SK-N-MC (cell line): Measurements from ENCODE around the gene LAPTM5.
"Not testable (repeated sequence)": the region's sequence is repeated elsewhere in the genome, so short reads cannot be mapped to it uniquely, and the experiment has no call there.

Source experiments
- DNase-seq: peaks from one replicate; pipeline ENCODE4 v3.0.0-alpha.2; 2011; ENCODE audit warnings: low read depth, low spot score
- H3K27ac ChIP-seq: fragments of 200-600 bp; sonication (generic); 2 replicates; pipeline ENCODE4 v1.5.1; 2016; ENCODE audit warnings: mixed run types
- H3K36me3 ChIP-seq: fragments of 200-600 bp; sonication (generic); 2 replicates; pipeline ENCODE4 v1.6.1; 2017; ENCODE audit warnings: antibody characterized with exemption, low read length, mixed read lengths; ENCODE audit not compliant: insufficient read depth
- H3K4me3 ChIP-seq: fragments of 200-600 bp; sonication (generic); 2 replicates; pipeline ENCODE4 v1.5.1; 2016
- H3K9ac ChIP-seq: fragments of 200-600 bp; sonication (generic); 2 replicates; pipeline ENCODE4 v1.8.0; 2017; ENCODE audit warnings: mixed run types, mixed read lengths; ENCODE audit not compliant: insufficient read length
- H3K9me3 ChIP-seq: fragments of 200-600 bp; sonication (generic); 2 replicates; pipeline ENCODE4 v1.6.1; 2017; ENCODE audit warnings: low read depth, mild to moderate bottlenecking, antibody characterized with exemption, low read length, moderate library complexity, mixed read lengths
- EZH2 ChIP-seq: fragments of 200-600 bp; sonication (generic); IDR thresholded peaks from one replicate; pipeline ENCODE4 v1.6.1; 2017; ENCODE audit warnings: antibody characterized with exemption
- FOXP2 ChIP-seq: optimal IDR thresholded peaks from 2 replicates; pipeline ENCODE3; 2011; ENCODE audit warnings: mild to moderate bottlenecking, moderate library complexity; ENCODE audit not compliant: insufficient read depth; ENCODE audit errors: extremely low read length, control extremely low read depth
- POLR2AphosphoS5 ChIP-seq: IDR thresholded peaks from 2 replicates; pipeline ENCODE4 v1.6.1; 2012; ENCODE audit warnings: mild to moderate bottlenecking, low read depth, low read length, borderline replicate concordance

The LAPTM5 gene

DNA sequence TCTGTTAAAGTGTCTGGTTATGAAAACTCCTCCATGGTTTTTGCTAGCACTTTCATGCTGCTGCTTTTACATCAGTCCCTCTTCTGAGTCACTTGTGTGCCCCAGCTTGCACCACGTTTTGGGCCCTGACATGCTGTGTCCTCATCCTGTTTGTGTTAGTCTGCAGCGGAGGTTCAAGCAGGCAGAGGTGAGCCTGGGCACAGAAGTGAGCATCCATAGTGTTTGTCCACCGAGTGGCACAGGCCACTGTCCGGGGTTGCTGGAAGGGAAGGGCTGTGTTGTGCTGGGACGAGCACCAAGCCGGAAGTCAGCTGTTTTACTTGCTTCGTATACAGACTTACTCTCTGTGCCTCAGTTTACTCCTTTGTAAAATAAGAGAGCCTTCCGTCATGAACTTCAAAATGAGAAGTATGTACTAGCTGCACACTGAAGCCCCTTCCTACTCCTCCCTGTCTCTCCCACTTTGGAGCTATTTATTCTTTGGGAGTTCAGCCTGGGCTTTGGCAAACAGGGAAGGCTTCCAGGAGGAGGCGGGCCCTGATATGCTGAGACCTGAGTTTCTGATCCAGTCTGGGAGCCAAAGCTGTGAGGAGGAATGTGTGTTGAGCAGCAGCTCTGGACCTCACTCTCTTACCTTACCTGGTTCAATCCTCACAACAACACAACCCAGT lies 10.7 kb upstream of the LAPTM5 start:
- H3K36me3 ChIP-seq, result no peaks in the 10 kb centered on the region
- no peak overlapping the region for H3K9ac ChIP-seq
- H3K4me3 ChIP-seq, result no peak overlapping the region
- no peak for DNase-seq
- no peaks in the 10 kb centered on the region for H3K9me3 ChIP-seq
- H3K27ac ChIP-seq, result no peak overlapping the region
- no peak for TF ChIP-seq POLR2AphosphoS5
- no peak for TF ChIP-seq FOXP2
- TF ChIP-seq EZH2, result no peak

DNA sequence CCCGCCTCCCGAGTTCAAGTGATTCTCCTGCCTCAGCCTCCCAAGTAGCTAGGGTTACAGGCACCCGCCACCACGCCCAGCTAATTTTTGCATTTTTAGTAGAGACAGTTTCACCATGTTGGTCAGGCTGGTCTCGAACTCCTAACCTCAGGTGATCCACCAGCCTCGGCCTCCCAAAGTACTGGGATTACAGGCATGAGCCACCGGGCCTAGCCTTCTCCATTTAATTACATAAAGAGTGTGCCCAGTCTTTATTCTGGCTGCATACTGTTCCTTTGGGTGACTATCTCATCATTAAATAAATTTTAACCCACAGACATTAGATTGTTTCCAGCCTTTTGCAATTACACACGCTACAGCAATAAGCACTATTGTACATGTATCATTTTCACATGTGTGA lies 9.4 kb upstream of the LAPTM5 start:
- not testable (repeated sequence) for H3K9ac ChIP-seq, DNase-seq, H3K9me3 ChIP-seq, H3K27ac ChIP-seq, H3K36me3 ChIP-seq, H3K4me3 ChIP-seq

DNA sequence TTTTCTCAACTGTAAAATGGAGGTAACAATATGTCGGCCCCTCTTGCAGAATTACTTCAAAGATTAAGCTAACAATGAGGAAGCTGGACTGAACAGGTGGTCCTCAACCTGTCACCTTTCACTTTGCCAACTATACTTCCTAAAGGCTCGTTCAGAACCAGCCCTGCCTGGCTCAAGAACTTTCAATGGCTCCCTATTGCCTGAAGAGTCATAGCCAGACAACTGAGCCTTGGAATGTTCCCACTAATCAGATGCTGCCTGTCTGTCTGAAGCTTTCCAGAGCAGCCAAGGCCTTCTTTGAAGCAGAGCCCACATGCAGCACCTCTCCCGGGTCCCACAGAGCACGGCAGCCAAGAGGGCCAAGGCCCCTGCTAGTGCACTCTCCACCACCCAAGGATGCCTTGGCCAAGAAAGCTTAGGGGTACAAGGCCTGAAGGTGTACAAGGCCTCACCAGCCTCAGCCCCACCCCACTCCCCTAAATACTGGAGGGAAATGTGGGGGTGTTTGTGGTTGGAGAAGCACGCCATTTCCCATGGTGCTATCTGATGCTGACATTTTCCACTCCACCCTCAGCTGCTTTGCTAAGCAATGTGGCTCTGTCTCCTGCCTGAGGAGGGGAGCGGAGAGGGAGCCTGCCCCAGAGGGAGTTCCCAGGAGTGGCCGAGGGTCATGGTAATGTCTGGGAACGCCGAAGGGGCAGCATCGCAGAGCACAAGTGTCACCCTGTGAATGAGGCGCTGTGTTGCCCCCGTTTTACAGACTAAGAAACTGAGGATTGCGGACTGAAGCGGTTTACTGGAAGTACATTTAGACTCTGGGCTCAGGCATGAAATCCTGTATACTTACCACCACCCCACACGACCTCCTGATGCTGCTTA lies 8.2 kb upstream of the LAPTM5 start:
- Histone ChIP-seq H3K36me3 (no peaks in the 10 kb centered on the region), H3K27ac (no peak overlapping the region), H3K9me3 (no peaks in the 10 kb centered on the region), H3K9ac (no peak overlapping the region), H3K4me3 (no peak overlapping the region)
- no peak for DNase-seq
- TF ChIP-seq EZH2 (no peak), FOXP2 (no peak), POLR2AphosphoS5 (no peak)

DNA sequence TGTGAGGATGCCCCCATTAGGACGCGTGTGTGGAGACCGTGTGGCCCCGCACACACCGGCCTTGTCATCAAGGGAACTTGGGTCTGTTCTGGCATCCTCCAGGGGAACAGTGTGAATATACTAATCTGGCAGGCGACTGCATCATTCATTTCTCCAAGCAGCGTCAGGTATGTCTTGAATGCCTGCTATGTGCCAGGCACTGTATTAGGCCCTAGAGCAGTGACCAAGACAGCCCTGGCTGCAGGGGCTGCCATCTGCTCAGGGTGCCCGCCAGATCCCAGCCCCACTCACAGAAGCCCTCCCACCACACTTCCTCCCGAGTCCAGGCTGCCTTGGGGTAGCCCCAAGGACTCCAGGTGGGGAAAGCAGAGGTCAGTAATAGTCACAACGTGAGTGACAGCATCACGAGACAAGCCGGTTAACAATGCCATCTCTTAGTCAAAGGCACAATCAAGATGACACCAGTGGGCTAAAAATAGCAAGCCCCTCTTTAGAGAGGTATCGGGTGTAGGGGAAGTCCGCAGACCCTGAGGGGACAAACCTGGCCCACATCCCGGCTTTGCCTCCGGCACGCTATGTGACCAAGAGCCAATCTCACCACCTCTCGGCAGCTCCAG lies 7.5 kb upstream of the LAPTM5 start:
- no peak for TF ChIP-seq FOXP2
- TF ChIP-seq EZH2, result no peak
- TF ChIP-seq POLR2AphosphoS5, result no peak
- DNase-seq, result no peak
- H3K27ac ChIP-seq, result no peak overlapping the region

DNA sequence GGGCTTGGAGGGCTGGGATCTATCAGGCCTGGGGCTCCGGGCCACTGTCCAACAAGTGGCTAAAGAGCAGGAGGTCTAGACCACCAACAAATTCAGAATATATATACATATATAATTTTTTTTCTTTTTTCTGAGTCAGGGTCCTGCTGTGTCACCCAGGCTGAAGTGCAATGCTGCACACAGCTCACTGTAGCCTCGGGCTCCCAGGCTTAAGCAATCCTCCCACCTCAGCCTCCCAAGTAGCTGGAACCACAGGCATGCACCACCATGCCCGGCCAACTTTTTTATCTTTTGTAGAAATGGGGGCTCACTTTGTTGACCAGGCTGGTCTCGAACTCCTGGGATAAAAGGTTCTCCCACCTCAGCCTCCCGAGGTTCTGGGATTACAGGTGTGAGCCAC lies 6.8 kb upstream of the LAPTM5 start:
- Histone ChIP-seq H3K27ac (no peak overlapping the region), H3K4me3 (no peak overlapping the region), H3K9ac (no peak overlapping the region), H3K36me3 (no peaks in the 10 kb centered on the region), H3K9me3 (no peaks in the 10 kb centered on the region)
- TF ChIP-seq FOXP2 (no peak), EZH2 (no peak), POLR2AphosphoS5 (no peak)
- no peak for DNase-seq

More for the DNA sequence above, 7.5 kb upstream of the LAPTM5 start:
- H3K36me3 ChIP-seq, result no peaks in the 10 kb centered on the region
- H3K9me3 ChIP-seq, result no peaks in the 10 kb centered on the region
- H3K4me3 ChIP-seq, result no peak overlapping the region
- no peak overlapping the region for H3K9ac ChIP-seq

DNA sequence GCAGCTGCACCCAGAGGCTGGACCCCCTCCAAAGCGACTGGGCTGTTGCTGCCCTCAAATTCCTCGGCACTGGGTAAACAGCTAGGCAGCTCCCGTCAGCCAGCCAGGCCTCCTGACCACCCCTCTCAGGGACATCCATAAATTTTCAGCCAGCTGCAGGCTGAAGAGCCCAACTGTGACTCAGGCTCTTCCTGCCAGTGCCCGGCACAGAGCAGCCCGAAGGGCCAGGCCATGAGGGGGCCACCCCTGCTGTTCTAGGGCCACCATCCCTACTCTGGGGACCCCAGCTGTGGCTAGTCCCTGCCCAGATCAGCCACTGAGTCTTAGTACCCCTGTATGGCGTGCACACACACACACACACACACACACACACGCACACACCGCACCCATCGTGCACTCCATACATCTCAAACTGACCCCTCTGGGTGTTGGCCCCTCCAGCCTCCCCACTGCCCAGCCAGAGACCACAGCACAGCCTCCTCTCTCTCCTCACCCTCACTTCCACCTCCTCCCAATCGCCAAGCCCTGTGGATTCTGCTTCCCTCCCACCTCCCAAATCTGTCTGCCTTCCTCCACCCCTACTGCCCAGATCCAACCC lies 6.2 kb upstream of the LAPTM5 start:
- no peak overlapping the region for H3K27ac ChIP-seq
- no peak overlapping the region for H3K4me3 ChIP-seq
- no peak for TF ChIP-seq POLR2AphosphoS5
- TF ChIP-seq FOXP2, result no peak
- H3K36me3 ChIP-seq, result no peaks in the 10 kb centered on the region
- no peak for DNase-seq
- H3K9me3 ChIP-seq, result no peaks in the 10 kb centered on the region
- no peak overlapping the region for H3K9ac ChIP-seq

DNA sequence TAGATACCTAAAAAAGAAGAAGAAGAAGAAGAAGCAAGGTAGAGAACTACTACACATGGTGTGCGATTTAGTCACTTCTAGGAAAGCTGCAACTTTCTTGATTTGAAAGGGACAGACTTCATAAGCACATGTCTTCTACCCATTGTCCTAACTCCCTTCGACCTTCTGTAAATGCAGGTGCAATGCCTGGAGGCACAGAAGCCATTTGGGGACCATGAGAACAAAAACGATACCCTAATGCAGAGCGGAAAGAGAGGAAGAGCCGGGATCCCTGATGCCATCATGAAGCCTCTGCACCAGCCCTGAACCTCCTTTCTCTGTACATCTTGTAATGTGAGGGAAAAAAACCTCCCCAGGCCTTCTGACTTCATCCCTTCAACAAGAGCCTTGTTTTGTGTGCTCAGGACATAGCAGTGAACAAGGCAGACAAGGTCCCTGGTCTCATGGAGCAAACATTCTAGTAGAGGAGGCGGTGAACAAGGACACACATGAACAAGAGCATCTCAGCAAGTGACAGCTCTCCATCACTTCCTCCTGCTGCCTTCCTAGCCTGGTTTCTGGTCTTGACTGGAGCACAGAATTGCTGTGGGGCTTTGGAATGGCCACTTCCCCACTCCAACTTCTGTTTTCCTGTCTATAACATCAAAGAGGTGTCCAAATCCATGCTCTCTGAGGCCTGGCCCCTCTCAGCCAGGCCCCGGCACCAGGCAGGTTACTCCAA lies 5.5 kb upstream of the LAPTM5 start:
- TF ChIP-seq FOXP2 (no peak), EZH2 (no peak), POLR2AphosphoS5 (no peak)
- DNase-seq, result no peak
- no peak overlapping the region for H3K27ac ChIP-seq

More for the DNA sequence above, 5.5 kb upstream of the LAPTM5 start:
- Histone ChIP-seq H3K9ac (no peak overlapping the region), H3K4me3 (no peak overlapping the region), H3K36me3 (no peaks in the 10 kb centered on the region), H3K9me3 (no peaks in the 10 kb centered on the region)
